GM19467 (cell line): ENCODE results near the gene CXorf51A.
"Not testable (repeated sequence)": the region's sequence is repeated elsewhere in the genome, so short reads cannot be mapped to it uniquely, and the experiment has no call there.

Source experiments
- ATAC-seq: cut with Tn5 transposase; IDR thresholded peaks from one replicate; pipeline ENCODE4 v1.9.1; 2021; ENCODE audit warnings: mild to moderate bottlenecking, moderate library complexity; ENCODE audit not compliant: unreplicated experiment

Gene CXorf51A

GRCh38 chrX:146814644-146815043 is at the start of gene CXorf51A:
TSS of gene CXorf51A (minus strand) at chrX:146814744. CDS start at chrX:146814723, 21 bp downstream.
- not testable (repeated sequence) for ATAC-seq

GRCh38 chrX:146863566-146863965 is 49.0 kb upstream of the CXorf51A start:
- no peak for ATAC-seq

- ATAC-seq, result no peak
Measured at GRCh38 chrX:146854281-146854680, 39.7 kb upstream of the CXorf51A start.

- no peak for ATAC-seq
Measured at GRCh38 chrX:146831994-146832393, 17.4 kb upstream of the CXorf51A start.

- not testable (repeated sequence) for ATAC-seq
Measured at GRCh38 chrX:146809471-146809870, 5.1 kb downstream of the CXorf51A start, which contains the start of gene CXorf51B. TSS of gene CXorf51B (plus strand) at chrX:146809771. CDS start at chrX:146809792, 21 bp downstream.
